ENCODE results near the gene ASCC3.

DNA sequence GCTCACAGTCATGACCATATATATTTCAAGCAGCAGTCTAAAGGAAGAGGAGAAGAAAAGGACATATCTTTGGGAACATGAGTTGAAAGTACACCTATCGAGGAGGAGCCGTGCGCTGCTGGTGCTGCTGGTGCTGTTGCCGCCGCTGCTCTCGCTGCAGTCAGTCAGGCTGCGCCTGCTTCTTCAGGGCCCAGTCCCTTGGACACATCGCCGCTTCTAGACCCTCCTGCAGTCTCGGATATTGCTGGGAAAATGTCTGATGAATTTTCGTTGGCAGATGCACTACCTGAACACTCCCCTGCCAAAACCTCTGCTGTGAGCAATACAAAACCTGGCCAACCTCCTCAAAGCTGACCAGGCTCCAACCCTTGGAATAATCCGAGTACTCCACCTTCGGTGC lies 8.2 kb upstream of the ASCC3 start:
- no peak for TF ChIP-seq ELF4 (IDR thresholded peaks at IDR 0.05)
- no peak for TF ChIP-seq SP1 (IDR thresholded peaks at IDR 0.05)
- no peak for TF ChIP-seq L3MBTL2 (conservative IDR thresholded peaks at IDR 0.05)
- no peak for TF ChIP-seq LEF1 (IDR thresholded peaks at IDR 0.05; ENCODE audit: borderline replicate concordance)
- TF ChIP-seq FOXA1 (IDR thresholded peaks at IDR 0.05), result no peak
- no peak for TF ChIP-seq SUZ12 (IDR thresholded peaks at IDR 0.05)
- no peak for TF ChIP-seq NFRKB (IDR thresholded peaks at IDR 0.05)

Measured in HEK293T (cell line).